GM12874 (cell line): ENCODE results near the gene MSX2.

Experiments used
- CTCF ChIP-seq: IDR thresholded peaks from 2 replicates; pipeline ENCODE4 v1.5.1; 2011; ENCODE audit warnings: low read depth, mild to moderate bottlenecking, control low read depth, low read length, moderate library complexity; ENCODE audit not compliant: insufficient read depth

The MSX2 gene

GRCh38 chr5:174725261-174725990 lies 1.0 kb downstream of the MSX2 start:
- no peak for TF ChIP-seq CTCF

GRCh38 chr5:174725991-174726601 lies 1.7 kb downstream of the MSX2 start:
- no peak for TF ChIP-seq CTCF

GRCh38 chr5:174726916-174727793 lies 2.8 kb downstream of the MSX2 start:
- TF ChIP-seq CTCF = no peak

GRCh38 chr5:174727794-174728680 lies 3.7 kb downstream of the MSX2 start:
- TF ChIP-seq CTCF = no peak

GRCh38 chr5:174729075-174729680 lies 4.8 kb downstream of the MSX2 start:
- no peak for TF ChIP-seq CTCF

GRCh38 chr5:174731214-174732035 lies 7.0 kb downstream of the MSX2 start:
- no peak for TF ChIP-seq CTCF
